Effector memory CD8-positive, alpha-beta T cell (primary cell): Measurements from ENCODE around the gene PLCB3.
A peak's percentile ranks its signal among the peaks of the same experiment; 100 is the strongest.

ENCODE experiments used
- ATAC-seq: fragments of 150-1000 bp; cut with Tn5 transposase; replicated peaks from 2 replicates; pipeline ENCODE4 v1.10.0; 2021; ENCODE audit warnings: mild to moderate bottlenecking, moderate library complexity
- DNase-seq, 3 experiments: peaks; one replicate each; pipeline ENCODE4 v3.0.0; 2021
- H3K27ac Mint-ChIP-seq, 2 donors: one replicate each; pipeline ENCODE4 v1.8.0; 2022; ENCODE audit warnings: mild to moderate bottlenecking in 2 of 2, mixed read lengths in 2 of 2, moderate library complexity in 2 of 2
- H3K27me3 Mint-ChIP-seq, 2 donors: one replicate each; pipeline ENCODE4 v1.8.0; 2022; ENCODE audit warnings: mixed read lengths in 2 of 2
- H3K36me3 Mint-ChIP-seq: one replicate; pipeline ENCODE4 v1.8.0; 2022; ENCODE audit warnings: mild to moderate bottlenecking, moderate library complexity, mixed read lengths; ENCODE audit not compliant: insufficient read depth
- H3K4me1 Mint-ChIP-seq, 2 donors: one replicate each; pipeline ENCODE4 v1.8.0; 2022; ENCODE audit warnings: low read depth in 2 of 2, mixed read lengths in 2 of 2
- H3K4me3 Mint-ChIP-seq, 2 donors: one replicate each; pipeline ENCODE4 v1.8.0; 2022; ENCODE audit warnings: mild to moderate bottlenecking in 2 of 2, mixed read lengths in 2 of 2, moderate library complexity in 2 of 2
- H3K9me3 Mint-ChIP-seq, 2 donors: one replicate each; pipeline ENCODE4 v1.8.0; 2022; ENCODE audit warnings: mixed read lengths in 2 of 2

The PLCB3 gene

DNA sequence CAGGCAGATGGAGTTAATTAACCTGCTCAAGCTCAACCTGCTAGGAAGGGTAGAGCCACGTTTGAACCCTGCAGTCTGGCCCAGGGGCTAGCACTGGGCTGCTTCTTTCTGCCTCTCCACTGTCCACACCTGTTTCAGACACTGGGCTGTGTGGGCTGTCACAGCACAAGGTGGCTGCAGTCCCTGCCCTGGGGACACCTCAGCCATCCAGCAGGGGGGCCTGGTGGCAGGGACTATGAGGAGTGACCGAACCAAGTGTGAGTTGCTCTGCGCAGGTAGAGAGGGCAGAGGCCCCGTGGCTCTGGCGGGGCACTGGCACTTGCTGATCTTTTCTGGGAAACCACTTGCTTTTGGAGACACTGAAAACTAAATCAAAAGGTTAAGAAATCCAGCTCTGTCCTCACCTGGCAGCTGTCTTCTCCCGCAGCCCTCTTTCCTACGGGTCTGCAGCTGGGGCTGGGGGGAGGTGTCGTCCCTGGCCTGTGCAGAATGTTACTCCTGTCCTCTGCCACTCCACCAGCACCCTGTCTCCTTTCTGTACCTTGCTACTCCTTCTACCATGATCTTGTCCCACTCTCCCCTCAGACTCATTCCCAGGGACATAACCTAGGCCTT is 27.4 kb downstream of the PLCB3 start:
- no peaks in the 10 kb centered on the region for H3K9me3 Mint-ChIP-seq
- H3K4me1 Mint-ChIP-seq = peaks cover 0 to 8% of the 10 kb centered on the region in 2 donors
- ATAC-seq = no peak
- no peak overlapping the region for H3K4me3 Mint-ChIP-seq
- H3K36me3 Mint-ChIP-seq = peaks cover 35% of the 10 kb centered on the region
- H3K27ac Mint-ChIP-seq = no peak overlapping the region
- DNase-seq = no peak
- H3K27me3 Mint-ChIP-seq = no peaks in the 10 kb centered on the region

DNA sequence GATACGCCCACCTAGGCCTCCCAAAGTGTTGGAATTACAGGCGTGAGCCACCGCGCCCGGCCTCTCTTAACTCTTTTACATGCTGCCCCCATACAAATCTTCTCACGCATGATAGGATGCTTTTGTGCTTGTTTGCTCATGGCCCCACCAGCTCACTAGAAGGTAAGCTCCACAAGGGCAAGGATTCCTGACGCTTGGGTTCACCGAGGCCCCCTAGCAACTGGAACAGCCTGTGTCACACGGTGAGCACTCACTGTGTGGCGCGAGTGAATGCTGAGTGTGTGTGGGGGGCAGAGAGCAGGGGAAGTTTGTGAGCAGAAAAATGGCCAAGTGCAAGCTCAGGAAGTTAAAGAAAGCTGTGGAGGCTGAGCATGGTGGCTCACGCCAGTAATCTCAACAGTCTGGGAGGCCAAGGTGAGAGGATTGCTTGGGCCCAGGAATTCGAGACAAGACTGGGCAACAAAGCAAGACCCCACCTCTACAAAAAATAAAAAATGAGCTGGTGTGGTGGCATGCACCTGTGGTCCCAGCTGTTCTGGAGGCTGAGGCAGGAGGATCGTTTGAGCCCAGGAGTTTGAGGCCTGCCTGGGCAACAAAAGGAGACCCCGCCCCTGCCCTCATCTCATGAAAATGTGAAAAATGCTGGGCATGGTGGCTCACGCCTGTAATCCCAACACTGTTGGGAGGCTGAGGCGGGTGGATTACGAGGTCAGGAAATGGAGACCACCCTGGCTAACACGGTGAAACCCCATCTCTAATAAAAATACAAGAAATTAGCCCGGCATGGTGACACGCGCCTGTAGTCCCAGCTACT is 30.8 kb downstream of the PLCB3 start:
- DNase-seq = no peak
- Mint-ChIP-seq H3K4me1 (peaks cover 14 to 22% of the 10 kb centered on the region in 2 donors), H3K9me3 (no peaks in the 10 kb centered on the region), H3K36me3 (peaks cover 49% of the 10 kb centered on the region), H3K27ac (peak overlapping the region in 1 of 2 donors; percentile 99), H3K4me3 (no peak overlapping the region), H3K27me3 (no peaks in the 10 kb centered on the region)
- ATAC-seq = no peak

DNA sequence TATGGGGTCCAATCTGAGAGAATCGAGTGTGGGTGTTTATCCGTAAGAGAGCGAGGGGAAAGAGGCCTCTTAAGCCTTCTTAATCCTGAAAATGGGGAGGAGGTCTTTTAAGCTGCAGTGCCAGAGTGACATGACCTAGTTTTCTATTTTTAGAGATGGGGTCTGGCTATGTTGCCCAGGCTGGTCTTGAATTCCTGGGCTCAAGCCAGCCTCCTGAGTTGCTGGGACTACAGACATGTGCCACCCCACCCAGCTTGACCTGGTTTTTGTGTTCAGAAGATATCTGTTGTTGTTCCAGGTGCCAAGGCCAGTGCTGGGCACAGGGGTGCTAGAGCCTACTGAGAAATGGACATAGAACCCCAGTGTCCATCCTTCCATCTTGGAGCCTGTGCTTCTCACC is 31.8 kb downstream of the PLCB3 start:
- no peak for DNase-seq
- Mint-ChIP-seq H3K27ac (peak overlapping the region; percentile 97 to 99), H3K27me3 (no peaks in the 10 kb centered on the region), H3K4me1 (peaks cover 14 to 22% of the 10 kb centered on the region in 2 donors), H3K9me3 (no peaks in the 10 kb centered on the region), H3K4me3 (peak overlapping the region; percentile 88 to 90), H3K36me3 (peaks cover 46% of the 10 kb centered on the region)
- no peak for ATAC-seq

GRCh38 chr11:64284048-64284961 is 33.0 kb downstream of the PLCB3 start, which contains the start of gene BAD:
Gene BAD, minus strand, starts transcription at chr11:64284665. Its CDS starts 297 bp downstream, at chr11:64284368.
- Mint-ChIP-seq H3K27me3 (no peaks in the 10 kb centered on the region), H3K4me1 (peaks cover 14 to 22% of the 10 kb centered on the region in 2 donors), H3K36me3 (peaks cover 48% of the 10 kb centered on the region), H3K9me3 (no peaks in the 10 kb centered on the region), H3K4me3 (peak within 1 kb of the TSS; percentile 88 to 90), H3K27ac (peak within 1 kb of the TSS; percentile 97 to 99)
- peak; percentile 78 for ATAC-seq
- DNase-seq = peak; percentile 86 to 88 (median 87)

DNA sequence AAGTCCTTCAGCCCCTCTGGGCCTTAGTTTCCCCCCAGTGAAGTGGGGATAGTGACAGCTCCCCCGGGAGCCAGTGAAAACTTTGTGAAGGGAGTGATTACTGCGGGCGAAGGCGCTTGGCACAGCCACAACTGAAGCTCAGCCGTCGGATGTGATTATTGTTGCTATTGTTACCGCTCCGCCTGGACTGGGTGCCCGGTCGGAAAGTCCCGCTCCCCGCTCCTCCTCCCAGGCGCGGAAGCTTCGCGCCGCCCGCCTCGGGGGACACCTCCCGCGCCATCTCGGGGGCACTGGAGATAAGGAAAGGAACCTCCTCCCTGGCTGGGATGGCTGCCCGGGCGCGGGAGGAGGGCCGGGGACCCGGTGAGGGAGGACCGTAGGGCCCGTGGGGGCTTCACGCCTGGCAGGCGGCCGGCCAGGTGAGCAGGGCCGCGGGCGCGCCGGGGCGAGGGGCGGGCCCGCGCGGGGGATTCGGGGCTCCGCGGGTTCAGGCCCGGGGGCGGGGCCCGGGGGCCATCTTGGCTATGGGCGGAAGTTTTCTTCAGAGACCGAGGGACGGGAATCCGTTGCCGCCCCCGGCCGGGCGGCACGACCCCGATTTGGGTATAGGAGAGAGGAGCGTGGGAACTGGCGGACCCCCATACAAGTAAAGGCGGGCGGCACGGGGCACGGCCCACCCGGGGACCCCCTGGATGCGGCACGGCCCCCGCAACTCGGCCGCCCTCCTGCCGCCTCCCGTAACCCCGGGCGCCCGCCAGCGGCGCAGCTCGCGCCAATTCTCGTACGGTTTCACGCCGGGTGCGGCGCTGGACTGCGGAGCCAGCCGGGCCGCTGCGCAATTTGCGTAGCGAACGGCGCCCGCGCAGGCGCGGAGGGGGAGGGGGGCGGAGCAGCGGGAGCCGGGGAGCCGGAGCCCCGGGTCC is 33.9 kb downstream of the PLCB3 start, which contains the start of gene GPR137:
Gene GPR137, plus strand, starts transcription at position 887 of the 923 bp plus-strand sequence. CDS start 677 bp downstream, outside the sequence.
- Mint-ChIP-seq H3K4me1 (peaks cover 14 to 22% of the 10 kb centered on the region in 2 donors), H3K4me3 (peak within 1 kb of the TSS; percentile 88 to 90), H3K27ac (peak within 1 kb of the TSS; percentile 97 to 99), H3K36me3 (peaks cover 49% of the 10 kb centered on the region), H3K27me3 (peaks cover 0 to 2% of the 10 kb centered on the region in 2 donors), H3K9me3 (no peaks in the 10 kb centered on the region)
- ATAC-seq (peak; percentile 75), DNase-seq (peak; percentile 91 to 97 (median 96))

DNA sequence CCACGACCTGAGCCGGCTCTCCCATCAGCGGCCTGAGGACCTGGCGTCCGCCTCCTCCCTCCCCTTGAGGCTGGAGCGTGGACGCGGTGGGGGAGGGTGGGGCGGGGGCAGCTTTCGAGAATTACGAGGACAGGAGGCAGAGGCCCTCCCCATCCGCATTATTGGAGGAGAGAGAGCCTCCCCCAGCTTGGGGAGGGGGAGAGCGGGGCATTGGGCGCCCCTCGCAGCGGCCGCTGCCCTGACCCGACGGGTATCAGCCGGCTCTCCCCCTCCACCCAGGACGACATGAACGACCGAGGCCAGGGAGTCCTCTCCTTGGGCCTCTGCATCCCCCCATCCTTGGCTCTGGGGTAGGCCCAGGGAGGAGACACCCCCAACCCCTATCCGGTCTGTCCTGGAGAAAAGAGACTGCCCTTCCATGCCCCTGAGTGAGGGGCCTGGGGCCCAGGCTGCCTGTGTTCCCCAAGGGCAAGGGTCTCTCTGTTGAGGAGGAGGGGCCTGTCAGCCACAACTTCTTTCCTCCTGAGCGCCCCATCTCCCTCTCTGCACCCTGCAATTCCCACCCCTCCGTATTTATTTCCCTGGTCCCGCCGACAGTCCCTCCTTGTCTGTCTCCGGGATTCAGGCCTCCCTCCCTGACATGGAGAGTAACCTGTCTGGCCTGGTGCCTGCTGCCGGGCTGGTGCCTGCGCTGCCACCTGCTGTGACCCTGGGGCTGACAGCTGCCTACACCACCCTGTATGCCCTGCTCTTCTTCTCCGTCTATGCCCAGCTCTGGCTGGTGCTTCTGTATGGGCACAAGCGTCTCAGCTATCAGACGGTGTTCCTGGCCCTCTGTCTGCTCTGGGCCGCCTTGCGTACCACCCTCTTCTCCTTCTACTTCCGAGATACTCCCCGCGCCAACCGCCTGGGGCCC is 34.8 kb downstream of the PLCB3 start:
- no peak for ATAC-seq
- H3K36me3 Mint-ChIP-seq = peaks cover 50% of the 10 kb centered on the region
- peak overlapping the region; percentile 88 to 90 for H3K4me3 Mint-ChIP-seq
- H3K27ac Mint-ChIP-seq = peak overlapping the region; percentile 85 to 99
- peaks cover 14 to 26% of the 10 kb centered on the region in 2 donors for H3K4me1 Mint-ChIP-seq
- H3K9me3 Mint-ChIP-seq = no peaks in the 10 kb centered on the region
- DNase-seq = no peak
- peaks cover 8 to 11% of the 10 kb centered on the region in 2 donors for H3K27me3 Mint-ChIP-seq

DNA sequence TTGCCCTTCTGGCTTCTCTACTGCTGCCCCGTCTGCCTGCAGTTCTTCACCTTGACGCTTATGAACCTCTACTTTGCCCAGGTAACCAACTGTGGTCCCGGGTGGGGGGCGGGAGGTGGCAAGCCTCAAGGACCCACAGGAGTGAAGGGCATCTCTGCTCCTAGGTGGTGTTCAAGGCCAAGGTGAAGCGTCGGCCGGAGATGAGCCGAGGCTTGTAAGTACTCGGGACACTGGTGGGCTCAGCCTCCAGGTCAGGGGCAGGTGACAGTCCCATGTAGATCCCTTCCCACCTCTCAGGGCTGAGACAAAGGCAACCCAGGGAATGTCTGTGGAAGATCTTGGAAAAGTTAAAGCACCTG is 35.5 kb downstream of the PLCB3 start:
- Mint-ChIP-seq H3K27ac (peak overlapping the region; percentile 85 to 99), H3K27me3 (peaks cover 8 to 12% of the 10 kb centered on the region in 2 donors), H3K4me1 (peaks cover 14 to 25% of the 10 kb centered on the region in 2 donors)

DNA sequence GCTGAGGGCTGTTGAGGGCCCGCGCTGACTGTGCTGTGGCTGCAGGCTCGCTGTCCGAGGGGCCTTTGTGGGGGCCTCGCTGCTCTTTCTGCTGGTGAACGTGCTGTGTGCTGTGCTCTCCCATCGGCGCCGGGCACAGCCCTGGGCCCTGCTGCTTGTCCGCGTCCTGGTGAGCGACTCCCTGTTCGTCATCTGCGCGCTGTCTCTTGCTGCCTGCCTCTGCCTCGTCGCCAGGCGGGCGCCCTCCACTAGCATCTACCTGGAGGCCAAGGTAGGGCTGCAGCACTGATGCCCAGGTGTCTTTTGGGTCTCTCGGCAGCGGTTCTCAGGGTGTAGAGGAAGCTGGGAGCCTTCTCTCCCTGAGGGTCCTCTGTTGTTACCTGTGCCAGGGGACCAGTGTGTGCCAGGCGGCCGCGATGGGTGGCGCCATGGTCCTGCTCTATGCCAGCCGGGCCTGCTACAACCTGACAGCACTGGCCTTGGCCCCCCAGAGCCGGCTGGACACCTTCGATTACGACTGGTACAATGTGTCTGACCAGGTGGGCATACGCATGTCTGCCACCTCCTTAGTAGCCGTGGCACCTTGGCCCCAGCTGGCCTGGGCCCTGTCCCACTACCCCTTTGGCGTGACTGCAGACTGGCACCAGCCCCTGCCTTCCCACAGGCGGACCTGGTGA is 36.5 kb downstream of the PLCB3 start:
- Mint-ChIP-seq H3K4me3 (no peak overlapping the region), H3K36me3 (peaks cover 46% of the 10 kb centered on the region), H3K27me3 (peaks cover 8 to 19% of the 10 kb centered on the region in 2 donors), H3K9me3 (no peaks in the 10 kb centered on the region), H3K27ac (no peak overlapping the region), H3K4me1 (peaks cover 14 to 25% of the 10 kb centered on the region in 2 donors)
- no peak for DNase-seq
- ATAC-seq = no peak

More for the DNA sequence above, 35.5 kb downstream of the PLCB3 start:
- Mint-ChIP-seq H3K9me3 (no peaks in the 10 kb centered on the region), H3K4me3 (peak overlapping the region; percentile 79 to 90), H3K36me3 (peaks cover 48% of the 10 kb centered on the region)
- DNase-seq = no peak
- ATAC-seq = no peak

DNA sequence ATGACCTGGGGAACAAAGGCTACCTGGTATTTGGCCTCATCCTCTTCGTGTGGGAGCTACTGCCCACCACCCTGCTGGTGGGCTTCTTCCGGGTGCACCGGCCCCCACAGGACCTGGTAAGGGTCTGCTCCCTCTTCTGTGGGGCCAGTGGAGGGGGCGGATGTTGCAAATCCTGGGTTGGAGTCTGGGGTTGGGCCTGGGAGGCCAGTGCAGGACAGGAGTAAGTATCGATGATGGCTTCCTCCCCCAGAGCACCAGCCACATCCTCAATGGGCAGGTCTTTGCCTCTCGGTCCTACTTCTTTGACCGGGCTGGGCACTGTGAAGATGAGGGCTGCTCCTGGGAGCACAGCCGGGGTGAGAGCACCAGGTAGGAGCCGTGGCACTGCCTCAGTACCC is 37.0 kb downstream of the PLCB3 start:
- H3K27me3 Mint-ChIP-seq = peaks cover 14 to 24% of the 10 kb centered on the region in 2 donors
- ATAC-seq (no peak), DNase-seq (no peak)
- no peak overlapping the region for H3K4me3 Mint-ChIP-seq
- H3K36me3 Mint-ChIP-seq = peaks cover 43% of the 10 kb centered on the region
- no peak overlapping the region for H3K27ac Mint-ChIP-seq
- no peaks in the 10 kb centered on the region for H3K9me3 Mint-ChIP-seq
- H3K4me1 Mint-ChIP-seq = peaks cover 14 to 20% of the 10 kb centered on the region in 2 donors

- no peak for DNase-seq
- peaks cover 11 to 16% of the 10 kb centered on the region in 2 donors for H3K4me1 Mint-ChIP-seq
- H3K4me3 Mint-ChIP-seq = no peak overlapping the region
- no peak for ATAC-seq
- peaks cover 38% of the 10 kb centered on the region for H3K36me3 Mint-ChIP-seq
- H3K27me3 Mint-ChIP-seq = peaks cover 21 to 31% of the 10 kb centered on the region in 2 donors
- no peak overlapping the region for H3K27ac Mint-ChIP-seq
- H3K9me3 Mint-ChIP-seq = no peaks in the 10 kb centered on the region
These were observed 37.8 kb downstream of the PLCB3 start for GRCh38 chr11:64289002-64289564.
